GM12878 (cell line): ENCODE data around the gene SNHG17. TPM values are rescaled to one million over a fixed set of nuclear protein-coding genes. Genes with fewer than 3 reads are reported as not detected.

ENCODE experiments used
- ATAC-seq: fragments of 200-7000 bp; cut with Tn5 transposase; 3 replicates; pipeline ENCODE4 v1.9.1; 2020; ENCODE audit warnings: mild to moderate bottlenecking, moderate library complexity
- BruUV-seq: library from RNA; stranded (reverse); fragments of 400-500 nt; replicated peaks from 2 replicates; lab custom pipeline; 2021; lab: Mats Ljungman, UMichigan
- CTCF ChIA-PET: fragments of 300-600 bp; sonication (Branson Sonifier 250); formaldehyde crosslinking; extraction: SDS; loops from one replicate; lab custom pipeline; 2021; ENCODE audit warnings: inconsistent platforms; lab: Yijun Ruan, JAX
- POLR2A ChIA-PET: fragments of 350-600 bp; formaldehyde crosslinking; extraction: SDS; loops from one replicate; lab custom pipeline; 2021; ENCODE audit warnings: inconsistent platforms; lab: Charles Lee
- RAD21 ChIA-PET: fragments of 300-600 bp; sonication (Branson Sonifier 250); formaldehyde crosslinking; loops from one replicate; lab custom pipeline; 2023; ENCODE audit warnings: antibody characterized with exemption; ENCODE audit not compliant: unreplicated experiment; lab: Charles Lee
- SMC1A ChIA-PET: fragments of 300-600 bp; sonication (Branson Sonifier 250); formaldehyde crosslinking; loops from one replicate; lab custom pipeline; 2023; ENCODE audit not compliant: unreplicated experiment, uncharacterized antibody; lab: Charles Lee
- DNase-seq: peaks from one replicate; pipeline ENCODE4 v3.0.0-alpha.2; 2011; ENCODE audit warnings: low read depth, low spot score
- FAIRE-seq: peaks from 3 replicates; lab custom pipeline; 2011; peaks lifted over from hg19 to GRCh38; lab: Jason Lieb, UNC
- H2AFZ ChIP-seq: 2 replicates; pipeline ENCODE4 v1.6.0; 2011; ENCODE audit warnings: low read depth, low read length, control low read depth; ENCODE audit not compliant: control insufficient read depth
- H3K27ac ChIP-seq: 2 replicates; pipeline ENCODE4 v1.5.1; 2011; ENCODE audit warnings: control low read depth; ENCODE audit not compliant: control insufficient read depth, insufficient read depth
- H3K27me3 ChIP-seq, 2 experiments: replicated peaks in 1 of 2; 2 replicates each; pipeline versions ENCODE4 v1.6.0 to v1.6.1; 2011; ENCODE audit warnings: low read length in 1 of 2; ENCODE audit not compliant: control insufficient read depth in 2 of 2, insufficient read depth in 2 of 2
- H3K36me3 ChIP-seq, 2 experiments: 2 replicates each; pipeline ENCODE4 v1.5.1; 2011; ENCODE audit warnings: low read length in 1 of 2; ENCODE audit not compliant: control insufficient read depth in 2 of 2, insufficient read depth in 2 of 2
- H3K4me1 ChIP-seq: 2 replicates; pipeline ENCODE4 v1.6.1; 2011; ENCODE audit warnings: mild to moderate bottlenecking, low read length, moderate library complexity, mixed read lengths; ENCODE audit not compliant: control insufficient read depth, insufficient read depth
- H3K4me2 ChIP-seq: 2 replicates; pipeline ENCODE4 v1.6.0; 2011; ENCODE audit warnings: control low read depth; ENCODE audit not compliant: control insufficient read depth, insufficient read depth
- H3K4me3 ChIP-seq: fragments of 200-600 bp; sonication (generic); 2 replicates; pipeline ENCODE4 v1.5.1; 2016
- H3K79me2 ChIP-seq: 2 replicates; pipeline ENCODE4 v1.6.0; 2011; ENCODE audit warnings: low read length; ENCODE audit not compliant: control insufficient read depth, insufficient read depth
- H3K9ac ChIP-seq: 2 replicates; pipeline ENCODE4 v1.8.0; 2011; ENCODE audit warnings: low read length, control low read depth, mixed read lengths; ENCODE audit not compliant: control insufficient read depth, insufficient read depth
- H3K9me3 ChIP-seq: replicated peaks from 3 replicates; pipeline ENCODE4 v1.5.1; 2011; ENCODE audit warnings: mild to moderate bottlenecking, low read length; ENCODE audit not compliant: control insufficient read depth, insufficient read depth
- H4K20me1 ChIP-seq: 2 replicates; pipeline ENCODE4 v1.6.0; 2011; ENCODE audit not compliant: control insufficient read depth, insufficient read depth
- BCL11A ChIP-seq: IDR thresholded peaks from 2 replicates; pipeline ENCODE4 v1.6.1; 2011; ENCODE audit warnings: low read depth, low read length
- CREM ChIP-seq: IDR thresholded peaks from 2 replicates; pipeline ENCODE4 v1.6.1; 2014; ENCODE audit warnings: antibody characterized with exemption, low read depth
- EED ChIP-seq: sonication (generic); IDR thresholded peaks from 2 replicates; pipeline ENCODE4 v1.6.1; 2016; ENCODE audit warnings: antibody characterized with exemption, low read depth
- IKZF1 ChIP-seq: fragments of 450-650 bp; conservative IDR thresholded peaks from 2 replicates; pipeline ENCODE4 v1.6.1; 2017; ENCODE audit warnings: antibody characterized with exemption, mild to moderate bottlenecking
- IKZF2 ChIP-seq, 2 experiments: fragments of 450-650 bp; IDR thresholded peaks; 2 replicates each; pipeline ENCODE4 v1.6.1; 2017; ENCODE audit warnings: mild to moderate bottlenecking in 2 of 2, moderate library complexity in 2 of 2
- IRF4 ChIP-seq: IDR thresholded peaks from 2 replicates; pipeline ENCODE4 v1.6.1; 2011; ENCODE audit warnings: low read depth, low read length
- MTA2 ChIP-seq: fragments of 450-650 bp; IDR thresholded peaks from 2 replicates; pipeline ENCODE4 v1.6.1; 2016; ENCODE audit warnings: low read depth, mild to moderate bottlenecking, moderate library complexity
- NBN ChIP-seq: fragments of 450-650 bp; IDR thresholded peaks from 2 replicates; pipeline ENCODE4 v1.6.1; 2016
- SKIL ChIP-seq: fragments of 450-650 bp; IDR thresholded peaks from 2 replicates; pipeline ENCODE4 v1.6.1; 2017; ENCODE audit warnings: mild to moderate bottlenecking, low read depth, inconsistent platforms; ENCODE audit not compliant: poor library complexity, severe bottlenecking
- TAF1 ChIP-seq: IDR thresholded peaks from 2 replicates; pipeline ENCODE4 v1.6.1; 2011; ENCODE audit warnings: mild to moderate bottlenecking, low read depth, low read length, borderline replicate concordance
- TBL1XR1 ChIP-seq: IDR thresholded peaks from 2 replicates; pipeline ENCODE4 v1.6.1; 2012; ENCODE audit warnings: low read depth, low read length, improper control_type of control experiment
- ZSCAN29 ChIP-seq: fragments of 450-650 bp; IDR thresholded peaks from 2 replicates; pipeline ENCODE4 v1.6.1; 2017; ENCODE audit warnings: mild to moderate bottlenecking, moderate library complexity
- ZZZ3 ChIP-seq: IDR thresholded peaks from 2 replicates; pipeline ENCODE4 v1.6.1; 2011; ENCODE audit warnings: low read depth; ENCODE audit not compliant: control insufficient read depth, insufficient read length
- WGBS: methylation state at CpG from one replicate; pipeline ENCODE4 v1.1.6; 2016; ENCODE audit warnings: low lambda C conversion rate; ENCODE audit not compliant: insufficient replicate concordance, insufficient coverage; ENCODE audit errors: missing lambda C conversion rate; 5-methylcytosine and 5-hydroxymethylcytosine counted together
- in situ Hi-C: fragments of 300-500 bp; cut with MboI; formaldehyde crosslinking; loops from 9 replicates; pipeline ENCODE4 v1.14.3; 2018; ENCODE audit warnings: mixed read lengths
- intact Hi-C: fragments of 100-400 bp; cut with micrococcal nuclease; formaldehyde crosslinking; loops from one replicate; pipeline ENCODE4 v1.14.2; 2022; ENCODE audit not compliant: unreplicated experiment
- polyA plus RNA-seq, 11 experiments: library from polyadenylated mRNA; depleted of rRNA in 4 of 11; unstranded in 6 of 11; stranded (reverse) in 5 of 11; fragments of >200 nt; fragmentation: Nextera tagmentation in 4 of 11; fragmentation: Illumina TruSeq in 1 of 11; extraction: Ambion mirVana in 4 of 11; extraction: Trizol in 1 of 11; gene quantifications; 1 replicate in 1 of 11; 2 replicates in 10 of 11; pipeline versions ENCODE4 v1.2.1 to v1.2.3, GENCODE V29; 2011 to 2016; ENCODE audit warnings: inconsistent platforms in 2 of 11, missing spikeins in 2 of 11, low read depth in 1 of 11
- total RNA-seq, 4 experiments: library from RNA; depleted of rRNA in 3 of 4; stranded (reverse); fragments of >200 nt in 3 of 4; fragmentation: Illumina TruSeq in 1 of 4; extraction: Trizol in 1 of 4; gene quantifications; 2 replicates each; pipeline versions ENCODE4 v1.2.1 to v1.2.3, GENCODE V29; 2013 to 2021
- TF ChIP-seq, protein P1 (sequence below): fragments of 450-650 bp; IDR thresholded peaks from 2 replicates; pipeline ENCODE4 v1.6.1; 2016; ENCODE audit warnings: mild to moderate bottlenecking
- TF ChIP-seq, protein P2 (sequence below): IDR thresholded peaks from 2 replicates; pipeline ENCODE4 v1.6.1; 2011; ENCODE audit warnings: mild to moderate bottlenecking, low read depth, low read length, moderate library complexity; ENCODE audit not compliant: insufficient replicate concordance
- TF ChIP-seq, protein P3 (sequence below): fragments of 450-650 bp; IDR thresholded peaks from 2 replicates; pipeline ENCODE4 v1.6.1; 2017; ENCODE audit warnings: borderline replicate concordance

SNHG17 gene
- total and polyA plus RNA-seq, 10 of the 15 experiments (the other 5 are each of a cell fraction or from before 2014, with no cell fraction given): 20.8 to 63.0 (median 33.9) TPM

DNA sequence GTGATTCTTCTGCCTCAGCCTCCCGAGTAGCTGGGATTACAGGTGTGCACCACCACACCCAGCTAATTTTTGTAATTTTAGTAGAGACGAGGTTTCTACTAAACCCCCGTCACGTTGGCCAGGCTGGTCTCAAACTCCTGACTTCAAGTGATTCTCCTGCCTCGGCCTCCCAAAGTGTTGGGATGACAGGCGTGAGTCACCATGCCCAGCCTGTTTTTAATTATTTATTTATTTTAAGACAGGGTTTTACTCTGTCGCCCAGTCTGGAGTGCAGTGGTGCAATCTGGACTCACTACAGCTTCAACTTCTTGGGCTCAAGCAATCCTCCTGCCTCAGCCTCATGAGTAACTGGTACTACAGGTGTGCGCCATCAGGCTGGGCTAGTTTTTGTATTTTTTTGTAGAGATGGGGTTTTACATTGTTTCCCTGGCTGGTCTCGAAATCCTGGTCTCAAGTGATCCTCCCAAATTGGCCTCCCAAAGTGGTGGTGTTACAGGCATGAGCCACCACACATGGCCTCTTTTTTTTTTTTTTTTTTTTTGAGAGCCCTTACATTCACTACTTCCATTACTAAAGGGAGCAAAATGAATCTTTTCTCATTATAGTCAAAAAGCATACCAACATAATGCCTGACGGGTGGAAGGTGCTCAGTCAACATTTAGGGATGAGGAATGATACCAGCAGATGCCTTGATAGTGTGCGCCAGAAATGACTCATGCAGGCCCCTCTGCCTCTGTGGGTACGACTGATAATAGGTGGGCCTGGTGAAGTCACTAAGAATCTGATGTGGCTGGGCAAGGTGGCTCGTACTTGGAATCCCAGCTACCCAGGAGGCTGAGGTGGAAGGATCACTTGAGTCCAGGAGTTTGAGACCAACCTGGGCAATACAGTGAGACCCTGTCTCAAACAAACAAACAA, 19.7 kb upstream of the SNHG17 start (continued):
- no peak for TF ChIP-seq SKIL
- TF ChIP-seq EED: no peak
- TF ChIP-seq IKZF1: no peak
- no peak for TF ChIP-seq IRF4
- no peak for TF ChIP-seq CREM
- no peak for TF ChIP-seq ZZZ3
- TF ChIP-seq, all 136 proteins: peak for 0

- ChIA-PET SMC1A (interaction anchor here (1.0 kb wide), 1 partner anchor 19 kb away, joined by 5 read pairs; the partner anchor contains the start of gene RALGAPB), POLR2A (no interaction called here), RAD21 (interaction anchor here (0.9 to 2.9 kb wide), 3 partner anchors 19 to 23 kb away, joined by 3 to 9 read pairs (median 3); partner anchors contain the start of genes RALGAPB and SNHG17), CTCF (interaction anchor here (0.7 to 2.3 kb wide), 3 partner anchors 19 to 36 kb away, joined by 3 to 17 read pairs (median 3); partner anchors contain the start of genes RALGAPB and SNHG17)
- Histone ChIP-seq H3K4me3 (no peak overlapping the region), H3K27me3 (no peaks in the 10 kb centered on the region), H2AFZ (peak overlapping the region; percentile 30; the same call in 1 of the 2 replicates), H3K79me2 (no peaks in the 10 kb centered on the region), H3K9me3 (no peaks in the 10 kb centered on the region), H3K36me3 (peaks cover 0 to 15% of the 10 kb centered on the region in 2 experiments; a peak in 1 of 4 replicates), H3K27ac (no peak overlapping the region), H3K4me2 (peak overlapping the region; percentile 82), H3K4me1 (peaks cover 16% of the 10 kb centered on the region), H4K20me1 (no peaks in the 10 kb centered on the region), H3K9ac (no peak overlapping the region)
- FAIRE-seq (peak; percentile 93), ATAC-seq (peak; percentile 96), DNase-seq (peak; percentile 57)
- no TSS peak for BruUV-seq
- WGBS: 4% methylated on average over 2 of the region's 2 CpGs
- TF ChIP-seq ZSCAN29 (no peak), TBL1XR1 (no peak), MTA2 (peak; percentile 74), TAF1 (no peak), IKZF2 (IDR thresholded peaks at IDR 0.05) (peak; percentile 40 to 47; a peak in 2 of 4 replicates), NBN (0 out of 2 replicates have a peak, but pooled peaks have one; percentile 17), BCL11A (peak; percentile 36; the same call in 1 of the 2 replicates)
- TF ChIP-seq, protein P1, sequence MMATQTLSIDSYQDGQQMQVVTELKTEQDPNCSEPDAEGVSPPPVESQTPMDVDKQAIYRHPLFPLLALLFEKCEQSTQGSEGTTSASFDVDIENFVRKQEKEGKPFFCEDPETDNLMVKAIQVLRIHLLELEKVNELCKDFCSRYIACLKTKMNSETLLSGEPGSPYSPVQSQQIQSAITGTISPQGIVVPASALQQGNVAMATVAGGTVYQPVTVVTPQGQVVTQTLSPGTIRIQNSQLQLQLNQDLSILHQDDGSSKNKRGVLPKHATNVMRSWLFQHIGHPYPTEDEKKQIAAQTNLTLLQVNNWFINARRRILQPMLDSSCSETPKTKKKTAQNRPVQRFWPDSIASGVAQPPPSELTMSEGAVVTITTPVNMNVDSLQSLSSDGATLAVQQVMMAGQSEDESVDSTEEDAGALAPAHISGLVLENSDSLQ: peak; percentile 71; the same call in 1 of the 2 replicates
- TF ChIP-seq, protein P2, sequence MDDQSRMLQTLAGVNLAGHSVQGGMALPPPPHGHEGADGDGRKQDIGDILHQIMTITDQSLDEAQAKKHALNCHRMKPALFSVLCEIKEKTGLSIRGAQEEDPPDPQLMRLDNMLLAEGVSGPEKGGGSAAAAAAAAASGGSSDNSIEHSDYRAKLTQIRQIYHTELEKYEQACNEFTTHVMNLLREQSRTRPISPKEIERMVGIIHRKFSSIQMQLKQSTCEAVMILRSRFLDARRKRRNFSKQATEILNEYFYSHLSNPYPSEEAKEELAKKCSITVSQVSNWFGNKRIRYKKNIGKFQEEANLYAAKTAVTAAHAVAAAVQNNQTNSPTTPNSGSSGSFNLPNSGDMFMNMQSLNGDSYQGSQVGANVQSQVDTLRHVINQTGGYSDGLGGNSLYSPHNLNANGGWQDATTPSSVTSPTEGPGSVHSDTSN: peak; percentile 56
- TF ChIP-seq, protein P3, sequence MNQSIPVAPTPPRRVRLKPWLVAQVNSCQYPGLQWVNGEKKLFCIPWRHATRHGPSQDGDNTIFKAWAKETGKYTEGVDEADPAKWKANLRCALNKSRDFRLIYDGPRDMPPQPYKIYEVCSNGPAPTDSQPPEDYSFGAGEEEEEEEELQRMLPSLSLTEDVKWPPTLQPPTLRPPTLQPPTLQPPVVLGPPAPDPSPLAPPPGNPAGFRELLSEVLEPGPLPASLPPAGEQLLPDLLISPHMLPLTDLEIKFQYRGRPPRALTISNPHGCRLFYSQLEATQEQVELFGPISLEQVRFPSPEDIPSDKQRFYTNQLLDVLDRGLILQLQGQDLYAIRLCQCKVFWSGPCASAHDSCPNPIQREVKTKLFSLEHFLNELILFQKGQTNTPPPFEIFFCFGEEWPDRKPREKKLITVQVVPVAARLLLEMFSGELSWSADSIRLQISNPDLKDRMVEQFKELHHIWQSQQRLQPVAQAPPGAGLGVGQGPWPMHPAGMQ: no peak
- intact Hi-C loops (no loop called here), in situ Hi-C loops (no loop called here)
Measured at GRCh38 chr20:38453941-38454340, 18.8 kb upstream of the SNHG17 start.
